Measurements from ENCODE around the gene UBB. TPM values are rescaled to one million over a fixed set of nuclear protein-coding genes. Genes with fewer than 3 reads are reported as not detected.
"Not testable (repeated sequence)": the region's sequence is repeated elsewhere in the genome, so short reads cannot be mapped to it uniquely, and the experiment has no call there.

The UBB gene
- polyA plus RNA-seq, 3 donors = 1,176 to 1,365 (median 1,282) TPM

DNA sequence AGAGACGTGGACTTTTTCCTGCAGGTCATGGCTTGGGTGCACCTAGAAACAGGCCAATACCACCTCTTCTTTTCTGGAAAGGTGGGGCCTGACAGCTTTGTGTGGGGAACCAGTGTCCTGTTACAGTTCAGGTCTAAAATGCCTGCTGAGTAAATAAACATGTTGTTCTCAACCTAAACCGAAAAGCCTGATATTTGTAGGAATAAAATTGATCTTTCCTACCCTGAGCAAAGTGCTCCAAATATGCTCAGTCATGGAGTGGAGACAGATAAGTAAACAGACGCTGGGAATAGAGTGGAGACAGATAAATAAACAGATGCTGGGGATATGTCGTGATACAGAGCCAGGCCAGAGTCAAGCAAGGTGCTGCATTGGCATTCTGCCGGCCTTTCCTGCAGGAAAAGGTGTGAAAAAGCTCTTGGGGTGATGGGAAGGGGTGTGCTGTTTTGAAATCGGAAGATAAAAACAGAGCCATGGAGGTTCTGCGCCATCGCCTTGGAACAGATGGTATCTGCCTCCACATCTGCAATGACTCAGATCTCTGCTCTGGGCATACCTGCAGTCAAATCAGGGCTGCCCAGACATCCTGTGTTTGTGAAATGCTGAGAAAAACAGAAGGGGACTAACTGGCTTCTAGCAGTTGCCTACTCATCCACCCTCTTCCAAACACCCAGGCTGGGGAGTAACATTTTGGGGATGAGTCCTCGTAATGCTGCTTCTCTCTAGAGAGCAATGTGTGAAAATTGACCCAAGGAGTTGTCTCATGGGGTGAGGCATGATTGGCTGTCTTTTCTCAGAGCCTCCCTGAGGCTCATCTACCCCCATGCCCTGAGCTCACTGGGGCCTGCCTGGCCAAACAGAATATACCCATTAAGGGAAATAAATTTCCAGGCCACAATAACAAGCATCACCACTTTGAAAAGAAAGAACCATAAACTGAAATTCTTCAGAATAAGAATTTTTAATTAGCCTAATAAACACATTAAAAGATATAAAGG, 17.7 kb downstream of the UBB start:
- Mint-ChIP-seq H3K27me3 (ENCODE audit: low read depth in 3 of 3) (peaks cover 2 to 10% (median 3%) of the 10 kb centered on the region in 3 donors), H3K27ac (no peak overlapping the region), H3K4me3 (no peak overlapping the region), H3K9me3 (peaks cover 0 to 3% (median 0%) of the 10 kb centered on the region in 7 donors), H3K36me3 (no peaks in the 10 kb centered on the region), H3K4me1 (peaks cover 2% of the 10 kb centered on the region)
- WGBS (ENCODE audit: insufficient coverage) = 3% methylated on average over 3 of the region's 9 CpGs
- no peaks in the 10 kb centered on the region for H3K4me1 ChIP-seq (ENCODE audit: control insufficient read depth in 1 of 2, insufficient read depth in 2 of 2, low read length in 2 of 2)
- peak overlapping the region; percentile 36 for H2AFZ ChIP-seq (ENCODE audit: insufficient read depth, low read depth, low read length, poor library complexity, severe bottlenecking)
- H3K9me3 ChIP-seq (replicated peaks in 1 of 2; ENCODE audit: control insufficient read depth in 1 of 2, insufficient read depth in 1 of 2, low read length in 2 of 2) = no peaks in the 10 kb centered on the region
- no peak overlapping the region for H3K27ac ChIP-seq (ENCODE audit: low read depth in 1 of 2, low read length in 2 of 2)
- no peaks in the 10 kb centered on the region for H4K20me1 ChIP-seq (ENCODE audit: insufficient read depth, low read length)
- no peaks in the 10 kb centered on the region for H3K36me3 ChIP-seq (replicated peaks in 1 of 2; ENCODE audit: control insufficient read depth in 1 of 2, insufficient read depth in 2 of 2, low read length in 2 of 2)
- H3K79me2 ChIP-seq (ENCODE audit: insufficient read depth, low read length) = no peaks in the 10 kb centered on the region
- TF ChIP-seq, protein P1, sequence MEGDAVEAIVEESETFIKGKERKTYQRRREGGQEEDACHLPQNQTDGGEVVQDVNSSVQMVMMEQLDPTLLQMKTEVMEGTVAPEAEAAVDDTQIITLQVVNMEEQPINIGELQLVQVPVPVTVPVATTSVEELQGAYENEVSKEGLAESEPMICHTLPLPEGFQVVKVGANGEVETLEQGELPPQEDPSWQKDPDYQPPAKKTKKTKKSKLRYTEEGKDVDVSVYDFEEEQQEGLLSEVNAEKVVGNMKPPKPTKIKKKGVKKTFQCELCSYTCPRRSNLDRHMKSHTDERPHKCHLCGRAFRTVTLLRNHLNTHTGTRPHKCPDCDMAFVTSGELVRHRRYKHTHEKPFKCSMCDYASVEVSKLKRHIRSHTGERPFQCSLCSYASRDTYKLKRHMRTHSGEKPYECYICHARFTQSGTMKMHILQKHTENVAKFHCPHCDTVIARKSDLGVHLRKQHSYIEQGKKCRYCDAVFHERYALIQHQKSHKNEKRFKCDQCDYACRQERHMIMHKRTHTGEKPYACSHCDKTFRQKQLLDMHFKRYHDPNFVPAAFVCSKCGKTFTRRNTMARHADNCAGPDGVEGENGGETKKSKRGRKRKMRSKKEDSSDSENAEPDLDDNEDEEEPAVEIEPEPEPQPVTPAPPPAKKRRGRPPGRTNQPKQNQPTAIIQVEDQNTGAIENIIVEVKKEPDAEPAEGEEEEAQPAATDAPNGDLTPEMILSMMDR (IDR thresholded peaks at IDR 0.05) = no peak
- H3K9ac ChIP-seq (ENCODE audit: insufficient read depth, low read length, poor library complexity, severe bottlenecking) = no peak overlapping the region
- intact Hi-C loops (cut with micrococcal nuclease) = no loop called here
- no peaks in the 10 kb centered on the region for H3K27me3 ChIP-seq (ENCODE audit: control insufficient read depth in 2 of 2, insufficient read depth in 2 of 2, low read length in 2 of 2)
- H3K4me2 ChIP-seq (replicated peaks; ENCODE audit: extremely low read depth, low read length, poor library complexity, severe bottlenecking) = no peak overlapping the region
- no peak for DNase-seq
- no peak overlapping the region for H3K4me3 ChIP-seq (replicated peaks in 1 of 3; ENCODE audit: low read depth in 2 of 3, low read length in 3 of 3)

DNA sequence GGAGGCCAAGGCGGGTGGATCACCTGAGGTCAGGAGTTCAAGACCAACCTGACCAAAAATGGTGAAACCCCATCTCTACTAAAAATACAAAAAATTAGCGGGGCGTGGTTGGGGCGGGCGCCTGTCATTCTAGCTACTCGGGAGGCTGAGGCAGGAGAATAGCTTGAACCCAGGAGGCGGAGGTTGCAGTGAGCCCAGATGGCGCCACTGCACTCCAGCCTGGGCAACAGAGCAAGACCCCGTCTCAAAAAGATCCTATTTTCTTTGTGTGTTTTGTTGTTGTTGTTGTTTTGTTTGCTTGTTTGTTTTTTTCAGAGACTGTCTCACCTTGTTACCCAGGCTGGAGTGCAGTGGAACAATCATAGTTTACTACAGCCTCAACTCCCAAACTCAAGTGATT, 23.0 kb downstream of the UBB start:
- H3K4me1 Mint-ChIP-seq = peaks cover 19% of the 10 kb centered on the region
- Histone ChIP-seq H3K27me3 (ENCODE audit: control insufficient read depth in 2 of 2, insufficient read depth in 2 of 2, low read length in 2 of 2) (peaks cover 0 to 13% of the 10 kb centered on the region in 2 donors), H3K4me1 (ENCODE audit: control insufficient read depth in 1 of 2, insufficient read depth in 2 of 2, low read length in 2 of 2) (peaks cover 18 to 19% of the 10 kb centered on the region in 2 donors)
- H3K9me3 Mint-ChIP-seq; H3K4me2 ChIP-seq (replicated peaks; ENCODE audit: extremely low read depth, low read length, poor library complexity, severe bottlenecking); H3K4me3 ChIP-seq (replicated peaks in 1 of 3; ENCODE audit: low read depth in 2 of 3, low read length in 3 of 3); H3K27ac ChIP-seq (ENCODE audit: low read depth in 1 of 2, low read length in 2 of 2); H2AFZ ChIP-seq (ENCODE audit: insufficient read depth, low read depth, low read length, poor library complexity, severe bottlenecking); H4K20me1 ChIP-seq (ENCODE audit: insufficient read depth, low read length); H3K36me3 Mint-ChIP-seq; H3K79me2 ChIP-seq (ENCODE audit: insufficient read depth, low read length); H3K9ac ChIP-seq (ENCODE audit: insufficient read depth, low read length, poor library complexity, severe bottlenecking); DNase-seq; intact Hi-C loops (cut with micrococcal nuclease); H3K4me3 Mint-ChIP-seq; H3K9me3 ChIP-seq (replicated peaks in 1 of 2; ENCODE audit: control insufficient read depth in 1 of 2, insufficient read depth in 1 of 2, low read length in 2 of 2); H3K36me3 ChIP-seq (replicated peaks in 1 of 2; ENCODE audit: control insufficient read depth in 1 of 2, insufficient read depth in 2 of 2, low read length in 2 of 2): not testable (repeated sequence)
- H3K27me3 Mint-ChIP-seq (ENCODE audit: low read depth in 3 of 3) = peaks cover 11 to 32% (median 20%) of the 10 kb centered on the region in 3 donors
- WGBS (ENCODE audit: insufficient coverage) = 95% methylated on average over 4 of the region's 9 CpGs
- peak overlapping the region in 1 of 7 donors; percentile 46 for H3K27ac Mint-ChIP-seq
